GM18519 (cell line): Measurements from ENCODE around the gene AMBP.
"Not testable (repeated sequence)": the region's sequence is repeated elsewhere in the genome, so short reads cannot be mapped to it uniquely, and the experiment has no call there.

ENCODE experiments used
- ATAC-seq: cut with Tn5 transposase; IDR thresholded peaks from one replicate; pipeline ENCODE4 v1.9.1; 2021; ENCODE audit warnings: mild to moderate bottlenecking, moderate library complexity; ENCODE audit not compliant: unreplicated experiment, low FRiP score

The AMBP gene

DNA sequence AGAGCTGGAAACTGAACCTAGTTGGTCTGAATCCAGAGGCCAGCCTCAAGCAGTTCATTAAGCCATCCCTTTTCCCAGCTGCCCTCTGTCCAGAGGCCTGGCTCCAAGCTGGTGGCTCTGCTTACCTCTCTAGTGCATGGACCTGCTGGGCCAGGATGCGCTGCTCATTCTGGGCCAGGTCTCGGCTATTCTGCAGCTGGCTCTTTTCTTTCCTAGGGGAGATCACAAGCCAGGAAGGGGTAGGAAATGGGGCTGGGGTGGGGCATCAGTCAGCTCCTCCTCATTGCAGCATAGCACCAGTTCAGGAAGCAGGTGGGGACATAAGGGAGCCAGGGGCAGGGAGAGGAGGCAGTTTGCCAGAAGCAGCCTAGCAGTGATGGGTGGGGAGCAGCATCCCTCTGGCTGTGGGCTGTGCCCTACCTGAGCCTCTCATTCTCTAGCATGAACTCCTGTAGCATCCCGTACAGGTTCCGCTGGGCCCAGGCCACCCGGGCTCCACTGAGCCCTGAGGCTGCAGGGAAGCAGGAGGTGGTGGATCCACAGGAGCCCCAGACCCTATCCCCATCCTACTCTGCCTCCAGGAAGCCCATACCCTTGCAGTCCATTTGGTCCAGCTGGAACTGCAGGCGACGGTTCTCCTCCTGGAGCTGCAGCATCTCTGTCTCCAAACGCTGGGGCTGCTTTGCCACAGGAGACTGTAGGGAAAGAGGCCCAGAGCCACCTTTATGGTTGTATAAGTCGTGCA, 15.8 kb upstream of the AMBP start:
- ATAC-seq: no peak

DNA sequence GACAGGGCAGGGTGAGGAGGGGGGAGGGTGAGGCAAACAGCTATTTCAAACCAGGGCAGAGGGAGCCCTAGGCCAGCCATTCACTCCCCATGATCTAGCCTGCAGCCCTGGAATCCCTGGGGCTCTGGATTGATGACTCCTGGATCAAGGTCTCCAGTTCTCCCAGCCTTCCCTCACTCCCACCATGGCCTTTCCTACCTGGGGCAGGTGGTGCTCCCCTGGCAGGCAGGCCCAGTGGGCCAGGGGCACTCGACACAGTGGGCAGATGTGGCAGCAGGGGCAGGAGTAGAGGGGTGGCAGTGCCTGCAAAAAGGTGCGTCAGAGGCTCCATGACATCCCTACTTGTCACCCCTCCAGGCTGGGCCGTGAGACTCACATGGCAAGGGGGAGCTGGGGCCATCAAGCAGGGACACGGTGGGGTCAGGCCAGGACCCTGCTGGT, 15.0 kb upstream of the AMBP start:
- no peak for ATAC-seq

DNA sequence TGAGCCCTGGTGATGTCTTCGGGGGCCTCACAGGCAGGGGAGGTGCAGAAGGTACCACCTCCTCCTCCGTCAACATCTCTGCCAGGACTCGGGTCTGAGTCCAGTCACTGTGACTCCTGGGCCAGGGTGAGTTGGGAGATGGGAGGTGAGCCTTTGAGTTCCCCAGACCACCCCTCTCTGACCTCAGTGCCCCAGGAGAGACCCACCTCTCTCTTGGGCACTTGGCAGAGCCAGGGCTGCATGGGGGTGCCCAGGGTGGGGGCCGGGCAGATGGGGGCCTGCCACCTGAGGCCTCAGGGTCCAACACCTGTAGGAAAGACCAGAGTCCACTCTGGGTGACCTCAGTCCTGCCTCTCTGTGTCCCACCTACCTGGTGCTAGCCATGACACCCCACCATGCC, 14.2 kb upstream of the AMBP start:
- ATAC-seq: no peak

DNA sequence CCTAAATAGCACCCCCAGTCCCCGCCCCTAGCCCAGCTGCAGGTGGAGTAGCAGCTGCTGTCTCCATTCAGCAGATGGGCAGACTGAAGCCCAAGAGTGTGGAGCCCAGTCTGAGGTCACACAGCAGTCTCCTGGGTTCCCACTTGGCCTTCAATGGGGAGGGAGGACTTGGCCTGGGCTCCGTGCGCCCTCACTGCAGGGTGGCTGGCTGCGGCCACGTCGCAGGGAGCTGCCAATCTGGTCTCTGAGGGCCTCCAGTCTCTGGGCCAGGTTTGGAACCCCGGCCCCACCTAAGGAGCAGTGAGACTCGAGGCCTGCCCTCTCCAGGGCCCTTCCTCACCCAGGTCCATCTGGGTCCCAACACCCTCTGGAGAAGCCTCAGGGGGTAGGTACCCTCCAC, 13.6 kb upstream of the AMBP start:
- ATAC-seq: no peak

DNA sequence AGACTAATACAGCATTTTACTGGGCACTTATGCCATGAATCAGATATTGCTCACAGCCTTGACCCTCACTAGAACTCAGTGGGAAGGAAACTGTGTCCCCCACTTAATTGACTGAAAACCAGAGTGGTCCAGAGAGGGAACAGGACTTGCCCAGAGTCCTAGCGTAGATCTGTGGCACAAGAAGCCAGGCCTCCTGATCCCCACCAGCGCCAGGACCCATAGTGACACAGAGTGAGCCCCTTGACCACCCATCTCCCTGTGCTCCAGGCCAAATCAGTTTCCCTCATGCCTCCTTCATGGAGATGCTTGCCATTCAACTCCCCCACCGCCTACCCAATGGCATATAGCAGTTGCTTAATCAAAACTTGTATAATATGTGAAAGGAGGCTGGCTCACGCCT, 12.7 kb upstream of the AMBP start:
- no peak for ATAC-seq

DNA sequence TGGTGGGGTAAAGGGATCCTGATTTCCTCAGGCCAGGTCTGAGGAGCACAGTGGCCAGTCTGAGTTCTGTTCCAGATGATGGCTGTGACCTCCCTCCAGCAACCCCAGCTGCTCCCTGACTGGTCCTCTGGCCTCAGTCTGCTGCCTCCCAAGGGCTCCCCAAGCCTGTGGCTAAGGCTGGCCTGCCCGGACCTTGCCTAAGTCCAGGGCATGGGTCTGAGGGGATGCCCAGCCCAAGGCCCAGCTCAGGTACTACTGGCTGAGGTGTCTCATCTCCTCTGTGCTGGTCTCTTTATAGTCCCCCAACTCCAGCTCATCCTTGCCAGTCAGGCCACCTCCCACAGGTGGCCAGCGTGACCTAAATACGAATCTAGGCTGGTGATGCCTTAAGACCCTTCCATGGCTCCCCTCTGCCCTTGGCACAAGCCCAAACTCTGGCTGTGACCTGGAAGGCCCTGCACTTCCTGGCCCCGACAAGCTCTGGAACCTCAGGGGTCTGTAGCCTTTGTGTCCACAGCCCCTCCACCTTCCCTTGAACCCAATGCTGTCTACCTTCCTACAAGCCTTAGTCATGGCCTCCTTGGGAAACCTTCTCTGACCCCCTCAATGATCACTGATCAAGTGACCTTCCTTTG, 11.2 kb upstream of the AMBP start:
- ATAC-seq: no peak

DNA sequence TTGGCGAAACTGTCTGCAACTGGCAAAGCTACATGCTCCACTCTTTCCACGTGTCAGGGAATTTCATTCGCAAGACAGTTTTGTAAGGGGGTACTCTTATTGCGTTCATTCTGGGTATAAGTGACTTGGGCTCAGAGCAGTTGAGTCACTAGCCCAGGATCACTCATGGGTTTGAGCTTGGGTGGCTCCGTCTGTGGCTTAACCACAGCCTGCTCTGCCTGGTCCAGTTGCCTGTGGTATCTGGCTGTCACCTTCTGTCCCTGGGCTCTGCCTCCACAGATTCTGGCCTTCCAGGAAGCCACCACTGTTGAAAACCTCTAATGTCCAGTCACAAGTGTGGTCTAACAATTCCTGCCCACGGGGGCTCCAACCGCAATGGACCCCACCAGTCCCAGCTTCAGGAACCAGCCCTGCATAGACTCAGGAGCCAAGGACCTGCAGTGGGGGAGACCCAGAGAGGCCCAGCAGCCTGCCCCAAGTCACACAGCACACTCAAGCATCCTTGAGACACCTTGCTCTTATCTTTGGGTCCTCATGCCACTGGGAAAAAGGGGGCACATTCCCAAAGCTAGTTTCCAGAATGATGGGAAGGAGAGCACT, 10.6 kb upstream of the AMBP start:
- no peak for ATAC-seq

DNA sequence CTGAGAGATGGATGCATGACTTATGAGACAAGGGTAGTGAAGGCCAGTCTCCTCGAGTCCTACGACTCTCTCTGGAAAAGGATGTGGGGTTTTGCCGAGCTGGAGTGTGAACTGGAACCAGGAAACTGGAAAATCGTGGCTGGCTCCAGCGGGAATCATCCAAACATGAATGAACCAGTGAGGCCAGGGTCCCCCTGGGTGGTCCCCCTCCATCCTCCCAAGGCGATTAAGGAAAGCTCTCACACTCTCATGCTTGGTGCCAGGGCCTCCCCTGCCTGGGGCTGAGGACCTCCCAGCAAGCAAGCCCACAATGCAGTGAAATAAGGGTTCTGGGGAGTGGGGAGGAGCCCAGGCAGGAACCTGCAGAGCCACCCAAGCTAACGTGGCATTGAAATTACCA, 9.6 kb upstream of the AMBP start:
- ATAC-seq: no peak

DNA sequence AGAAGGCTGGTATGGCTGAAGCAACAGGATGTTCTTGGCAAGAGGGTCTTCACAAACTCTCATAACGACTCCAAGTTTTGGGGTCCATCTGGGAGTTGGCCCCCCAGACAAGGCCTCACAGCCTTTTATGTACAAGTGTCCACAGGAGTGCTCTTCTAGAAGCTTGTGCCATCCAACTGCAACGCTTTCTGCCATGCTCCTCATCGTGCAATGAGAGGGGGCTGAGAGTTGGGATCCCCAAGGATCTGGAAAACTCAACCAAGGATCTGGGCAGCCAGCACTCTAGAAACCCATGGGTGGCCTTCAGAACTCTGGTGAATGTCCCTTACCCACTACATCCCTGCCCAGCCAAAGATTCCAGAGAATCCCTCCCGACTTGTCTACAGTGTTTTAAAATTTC, 8.5 kb upstream of the AMBP start:
- ATAC-seq: no peak

DNA sequence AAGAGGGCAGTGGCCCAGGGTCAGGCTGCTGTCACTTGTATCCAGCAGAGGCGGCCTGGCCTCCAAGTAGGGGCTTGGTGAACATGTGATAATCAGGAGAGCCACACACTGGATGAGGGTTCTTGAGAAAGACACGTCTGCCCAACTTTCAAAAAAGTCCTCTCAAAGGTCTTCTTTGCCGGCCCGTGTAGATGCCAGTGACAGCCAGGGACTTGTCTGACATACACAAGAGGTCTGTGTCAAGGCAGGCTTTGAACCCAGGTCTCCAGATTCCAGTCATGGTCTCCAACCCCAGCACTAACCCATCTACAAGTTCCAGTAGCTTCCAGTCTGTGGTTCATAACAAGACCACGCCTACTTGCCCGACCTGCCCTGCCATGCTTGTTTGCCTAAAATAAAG, 7.9 kb upstream of the AMBP start:
- no peak for ATAC-seq

DNA sequence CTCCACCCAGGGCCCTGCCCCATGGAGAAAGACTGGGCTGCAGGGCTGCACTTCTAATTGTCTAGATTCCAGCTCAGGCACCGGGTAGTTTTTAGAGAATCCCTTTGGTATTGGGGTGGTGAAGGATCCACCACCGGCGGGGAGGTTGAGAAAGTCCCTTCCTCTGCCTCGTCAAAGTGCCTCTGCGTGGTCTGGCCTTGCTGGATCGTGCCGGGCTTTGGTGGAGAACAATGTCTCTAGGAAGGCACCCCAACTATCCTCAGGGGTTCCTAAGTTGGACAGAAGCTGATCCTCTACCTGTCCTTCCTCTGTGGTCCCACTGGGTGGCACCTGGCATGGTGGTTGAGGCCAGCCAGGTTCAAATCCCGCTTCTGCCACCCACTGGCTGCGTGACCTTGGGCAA, 7.3 kb upstream of the AMBP start:
- no peak for ATAC-seq

DNA sequence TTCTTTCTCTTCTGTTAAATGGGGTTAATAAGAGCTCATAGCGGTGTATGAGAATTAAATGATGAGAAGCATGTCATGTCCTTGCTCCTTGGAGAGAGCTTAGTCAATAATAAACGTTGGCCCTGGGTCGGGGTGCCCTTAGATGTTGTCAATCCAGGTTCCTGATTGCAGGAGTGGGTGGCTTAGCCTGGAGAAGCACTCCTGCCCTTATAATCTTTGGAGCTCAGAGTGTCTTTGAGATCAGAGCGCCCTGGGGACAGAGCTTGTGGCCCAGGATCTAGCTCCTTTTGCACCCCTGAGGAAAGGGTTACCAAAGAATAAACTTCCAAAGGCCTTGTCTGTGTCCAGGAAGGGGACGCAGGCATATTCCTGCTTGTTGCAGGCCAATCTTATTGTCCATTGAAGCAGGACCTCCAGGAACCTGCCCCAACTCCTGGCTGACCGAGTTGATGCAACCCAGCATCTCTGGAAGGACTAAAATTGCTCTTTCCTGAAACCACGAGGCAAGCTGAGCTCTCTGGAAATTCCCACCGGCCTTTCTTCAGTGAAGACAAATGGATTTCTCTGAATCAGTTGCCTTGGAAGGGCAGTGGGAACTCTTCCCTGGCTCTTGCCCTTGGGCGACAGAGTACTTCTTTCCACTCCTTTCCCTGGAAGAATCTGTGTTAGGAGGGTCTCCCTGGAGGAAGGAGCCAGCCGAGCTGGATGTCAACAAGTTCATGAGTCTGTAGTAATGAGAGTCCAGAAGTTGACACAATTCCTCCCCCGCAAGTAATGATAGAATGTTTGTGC, 6.4 kb upstream of the AMBP start:
- ATAC-seq: no peak

DNA sequence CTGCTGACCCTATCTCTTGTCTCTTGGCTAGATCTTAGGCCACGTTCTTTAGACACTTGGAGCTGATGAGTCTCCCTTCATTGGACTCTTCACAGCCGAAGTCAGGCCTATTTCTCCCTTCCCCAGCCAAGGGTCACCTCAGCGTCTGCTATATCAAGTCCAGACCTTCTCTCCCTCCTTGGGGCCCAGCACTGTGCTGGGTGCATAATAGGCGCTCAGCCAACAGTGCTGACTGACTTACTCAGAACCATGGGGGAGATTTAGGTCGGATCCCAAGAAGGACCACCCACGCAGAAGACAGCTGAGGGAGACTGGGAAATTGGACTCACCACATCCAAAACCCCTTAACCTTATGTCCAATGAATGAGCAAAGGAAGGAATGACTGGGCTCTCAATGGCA, 5.6 kb upstream of the AMBP start:
- ATAC-seq: no peak

DNA sequence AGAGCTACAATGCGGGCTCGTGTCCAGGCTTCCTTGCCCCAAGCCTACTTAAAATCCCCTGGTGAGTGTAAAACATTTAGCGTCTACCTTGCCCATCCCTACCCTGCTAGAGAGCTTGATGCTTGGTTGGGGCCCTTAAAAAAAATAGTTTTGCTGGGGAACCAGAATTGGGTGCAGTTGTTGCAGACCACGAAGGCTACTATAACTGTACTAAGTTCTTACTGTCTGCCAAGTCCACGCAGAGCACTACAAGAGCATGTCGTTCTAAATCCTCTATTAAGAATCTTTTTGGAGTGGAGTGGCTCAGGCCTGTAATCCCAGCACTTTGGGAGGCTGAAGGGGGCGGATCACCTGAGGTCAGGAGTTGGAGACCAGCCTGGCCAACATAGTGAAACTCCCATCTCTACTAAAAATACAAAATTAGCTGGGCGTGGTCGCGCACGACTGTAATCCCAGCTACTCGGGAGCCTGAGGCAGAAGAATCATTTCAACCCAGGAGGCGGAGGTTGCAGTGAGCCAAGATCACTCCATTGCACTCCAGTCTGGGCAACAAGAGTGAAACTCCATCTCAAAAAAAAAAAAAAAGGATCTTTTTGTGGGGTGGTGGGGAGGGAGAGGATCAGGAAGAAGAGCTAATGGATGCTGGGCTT, 4.8 kb upstream of the AMBP start:
- ATAC-seq: not testable (repeated sequence)

DNA sequence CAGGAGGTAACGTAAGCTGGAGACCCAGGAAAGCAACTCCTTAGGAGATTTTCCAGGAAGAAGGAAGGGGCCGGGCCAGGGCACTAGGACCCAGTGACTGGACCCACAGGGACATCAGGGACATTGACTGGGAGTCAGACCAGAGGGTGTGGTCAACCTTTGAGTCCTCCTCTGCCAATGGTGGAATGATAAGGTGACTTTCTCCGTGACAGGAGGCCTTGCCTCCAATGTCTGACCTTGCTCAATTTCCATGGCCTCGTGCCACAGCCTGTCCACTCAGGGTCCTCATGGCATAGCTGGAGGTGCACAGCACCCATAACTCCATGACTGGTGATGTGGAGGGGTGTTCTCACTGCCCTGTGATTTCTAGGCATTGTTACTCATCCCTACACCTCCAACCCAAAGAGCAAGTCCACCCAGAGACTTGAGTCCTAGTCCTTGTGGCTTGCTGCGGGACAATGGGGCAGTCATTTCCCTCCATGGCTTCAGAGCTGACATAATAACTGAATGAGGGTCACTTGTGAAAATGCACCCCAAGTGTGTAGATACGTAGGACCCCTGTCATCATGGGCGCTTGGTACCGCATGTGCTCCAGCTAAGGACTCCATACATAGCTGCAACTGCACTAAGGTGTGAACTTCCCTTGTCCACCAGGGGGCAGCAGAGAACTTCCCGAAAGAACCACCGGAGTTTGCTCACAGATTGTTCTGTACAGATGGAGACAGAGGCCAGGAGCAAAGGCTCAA, 4.1 kb upstream of the AMBP start:
- no peak for ATAC-seq

DNA sequence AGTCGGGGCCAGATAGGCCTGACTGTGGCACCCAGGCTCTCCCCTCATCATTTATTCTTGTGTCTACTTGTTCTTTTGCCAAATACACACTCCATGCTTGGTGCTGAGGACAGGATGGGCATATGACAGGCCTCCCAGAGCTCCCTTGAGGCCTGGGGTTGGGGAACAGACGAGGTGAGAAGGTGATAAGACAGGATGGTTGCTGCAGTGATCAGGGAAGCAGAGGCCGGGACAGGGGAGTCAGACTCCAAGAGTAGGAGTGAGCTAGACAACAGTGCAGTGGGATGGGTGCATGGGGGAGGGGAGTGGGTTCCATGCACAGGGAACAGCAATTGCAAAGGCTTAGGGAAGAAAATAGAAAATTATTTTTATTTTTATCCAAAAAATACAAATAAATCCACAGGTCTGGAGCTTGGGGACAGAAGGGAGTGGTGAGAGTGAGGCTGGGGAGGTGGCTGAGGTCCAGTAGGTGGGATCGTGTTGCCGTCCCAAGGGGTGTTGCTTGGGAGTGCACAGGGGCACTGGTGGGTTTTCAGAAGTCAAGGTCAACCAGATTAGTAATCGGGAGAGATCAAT, 3.4 kb upstream of the AMBP start:
- ATAC-seq: no peak

DNA sequence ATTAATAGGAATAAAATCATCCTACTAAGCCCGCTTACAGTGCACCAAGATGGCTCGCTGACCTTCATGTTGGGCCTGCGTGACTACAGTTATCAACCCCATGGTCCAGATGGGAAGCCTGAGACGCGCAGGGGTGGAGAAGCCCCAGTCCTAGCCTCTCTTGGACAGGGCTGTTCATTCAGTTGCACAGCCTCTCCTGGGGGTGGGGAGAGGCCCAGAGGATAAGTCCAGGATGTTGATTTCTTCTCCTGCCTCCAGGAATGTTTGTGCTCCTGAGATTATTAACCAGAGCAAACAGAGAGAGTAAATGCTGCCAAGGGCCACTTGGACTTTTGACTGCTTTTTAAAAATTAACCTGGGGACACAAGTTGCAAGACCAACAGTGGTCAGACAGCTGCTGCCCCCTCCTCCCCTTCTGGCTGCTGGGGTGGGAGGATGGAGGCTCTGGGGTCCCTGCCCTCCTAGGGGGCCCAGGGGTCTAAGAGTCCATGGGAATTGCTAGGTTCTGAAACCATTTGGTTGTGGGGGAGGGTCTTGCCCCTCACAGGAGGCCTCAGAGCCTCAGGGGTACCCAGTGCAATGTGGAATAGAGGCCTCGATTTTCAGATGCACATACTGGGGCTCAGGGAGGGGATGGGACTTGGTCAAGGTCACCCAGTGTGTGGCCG, 2.8 kb upstream of the AMBP start:
- ATAC-seq: no peak

DNA sequence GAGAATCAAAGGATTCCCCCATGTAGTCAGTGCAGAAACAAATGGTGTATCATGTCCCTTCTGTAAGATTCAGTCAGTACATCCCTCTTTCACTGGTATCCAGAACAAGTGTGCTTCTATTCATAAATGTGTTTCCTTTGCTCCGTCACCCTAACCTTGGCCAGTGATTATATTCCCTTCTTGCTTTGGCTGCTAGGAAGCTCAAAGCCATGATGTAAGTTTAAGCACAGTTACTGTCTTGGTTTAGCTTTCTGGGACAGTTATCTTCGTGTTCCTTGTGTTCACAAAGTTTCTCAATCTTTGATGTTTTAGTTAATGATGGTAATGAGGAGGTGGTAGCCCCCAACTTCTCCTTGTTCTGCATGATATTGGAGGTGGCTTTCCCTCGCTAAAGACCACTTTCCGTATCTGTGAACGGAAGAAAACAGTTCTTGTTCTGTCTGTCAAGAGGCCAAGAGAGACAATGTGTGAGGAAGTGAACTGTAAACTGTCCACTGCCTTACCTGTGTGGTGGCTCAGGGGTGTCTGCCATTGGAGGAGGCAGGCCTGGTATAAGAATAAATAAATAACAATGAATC, 2.2 kb upstream of the AMBP start:
- no peak for ATAC-seq

DNA sequence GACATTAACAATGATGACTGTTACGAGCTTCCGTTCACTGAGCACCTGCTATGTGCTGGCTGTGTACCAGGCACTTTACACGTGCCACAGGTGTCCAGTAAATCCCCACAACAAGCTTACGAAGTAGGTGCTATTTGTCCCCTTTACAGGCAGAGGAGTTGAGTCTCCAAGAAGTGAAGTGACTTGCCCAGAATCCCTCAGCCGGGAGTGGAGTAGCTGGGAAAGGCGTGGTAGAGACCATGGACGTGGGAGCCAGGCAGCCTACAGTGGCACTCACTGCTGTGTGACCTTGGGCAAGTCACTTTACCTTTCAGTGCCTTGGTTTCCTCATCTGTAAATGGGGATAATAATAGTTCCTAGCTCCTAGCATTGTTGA, 669 bp upstream of the AMBP start:
- no peak for ATAC-seq
